Gastroesophageal sphincter (tissue), 4 donors: ENCODE results near the gene ADD2. TPM values are rescaled to one million over a fixed set of nuclear protein-coding genes. Genes with fewer than 3 reads are reported as not detected.

Experiments used
- ATAC-seq: fragments of 150-250 bp; one replicate; pipeline ENCODE4 v1.9.1; 2016; ENCODE audit warnings: mild to moderate bottlenecking, moderate library complexity
- H3K27ac ChIP-seq, 4 donors: fragments of 200-600 bp; sonication (generic) in 3 of 4; 1 replicate in 3 of 4; 2 replicates in 1 of 4; pipeline ENCODE4 v1.5.1; 2016 to 2019
- H3K27me3 ChIP-seq: fragments of 200-600 bp; sonication (generic); one replicate; pipeline ENCODE4 v1.5.1; 2019
- H3K36me3 ChIP-seq, 2 donors: fragments of 200-600 bp; sonication (generic); one replicate each; pipeline ENCODE4 v1.5.1; 2019; ENCODE audit warnings: control low read depth in 1 of 2
- H3K4me1 ChIP-seq, 3 donors: fragments of 200-600 bp; sonication (generic); 1 replicate in 2 of 3; 2 replicates in 1 of 3; pipeline ENCODE4 v1.5.1; 2016 to 2019; ENCODE audit warnings: control low read depth in 2 of 3
- H3K4me3 ChIP-seq, 2 donors: fragments of 200-600 bp; sonication (generic); one replicate each; pipeline ENCODE4 v1.5.1; 2019; ENCODE audit warnings: mild to moderate bottlenecking in 1 of 2, moderate library complexity in 1 of 2
- H3K9me3 ChIP-seq, 3 donors: fragments of 200-600 bp; sonication (generic); one replicate each; pipeline ENCODE4 v1.5.1; 2017 to 2019; ENCODE audit warnings: control low read depth in 2 of 3
- EP300 ChIP-seq: sonication (generic); formaldehyde crosslinking; IDR thresholded peaks from one replicate; pipeline ENCODE4 v1.6.1; 2017; ENCODE audit warnings: antibody characterized with exemption, mild to moderate bottlenecking
- POLR2A ChIP-seq, 2 donors: fragments of 450-650 bp; IDR thresholded peaks; one replicate each; pipeline ENCODE4 v1.6.1; 2017; ENCODE audit warnings: antibody characterized with exemption in 2 of 2, mild to moderate bottlenecking in 2 of 2, moderate library complexity in 1 of 2
- POLR2AphosphoS5 ChIP-seq: sonication (generic); formaldehyde crosslinking; IDR thresholded peaks from one replicate; pipeline ENCODE4 v1.6.1; 2017; ENCODE audit warnings: antibody characterized with exemption
- WGBS, 2 donors: methylation state at CpG; one replicate each; pipeline ENCODE4 v1.1.5; 2018; ENCODE audit warnings: low coverage in 1 of 2; 5-methylcytosine and 5-hydroxymethylcytosine counted together
- total RNA-seq, 4 donors: library from RNA; depleted of rRNA; stranded (reverse); fragments of >200 nt; gene quantifications; one replicate each; pipeline ENCODE4 v1.1.0, GENCODE V29; 2016
- TF ChIP-seq, protein P1 (sequence below), 4 experiments: fragments of 200-600 bp in 2 of 4; fragments of 450-650 bp in 2 of 4; sonication (generic) in 1 of 4; IDR thresholded peaks; one replicate each; pipeline ENCODE4 v1.5.1; 2017 to 2019; ENCODE audit warnings: antibody characterized with exemption in 4 of 4, mild to moderate bottlenecking in 2 of 4, moderate library complexity in 2 of 4

The ADD2 gene
- total RNA-seq, 4 donors from 2014 or later: 2.4 to 7.8 (median 3.6) TPM

DNA sequence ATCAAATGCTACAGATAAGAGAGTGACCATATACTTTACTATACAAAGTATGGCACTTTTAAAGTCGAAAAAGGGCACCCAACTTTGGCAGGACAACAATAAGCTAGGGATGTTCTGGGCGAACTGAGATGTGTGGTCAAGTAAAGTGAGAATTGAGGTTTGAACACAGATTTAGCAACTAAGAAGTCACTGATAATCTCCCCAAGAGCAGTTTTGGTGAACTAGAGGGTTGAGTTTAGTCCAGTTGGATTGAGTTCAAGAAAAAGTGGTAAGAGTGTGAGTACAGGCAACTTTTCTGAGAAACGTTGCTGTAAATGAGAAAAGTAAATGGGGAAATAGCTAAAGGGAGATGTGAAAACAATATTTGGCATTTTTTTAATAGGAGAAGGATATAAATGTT is 148.8 kb downstream of the ADD2 start:
- H3K27ac ChIP-seq: no peak overlapping the region
- WGBS, 2 donors: 54 to 85% methylated on average over 2 to 3 of the region's 3 CpGs
- H3K27me3 ChIP-seq: peaks cover 12% of the 10 kb centered on the region
- no peak for ATAC-seq
- H3K9me3 ChIP-seq: no peaks in the 10 kb centered on the region
- TF ChIP-seq, protein P1, sequence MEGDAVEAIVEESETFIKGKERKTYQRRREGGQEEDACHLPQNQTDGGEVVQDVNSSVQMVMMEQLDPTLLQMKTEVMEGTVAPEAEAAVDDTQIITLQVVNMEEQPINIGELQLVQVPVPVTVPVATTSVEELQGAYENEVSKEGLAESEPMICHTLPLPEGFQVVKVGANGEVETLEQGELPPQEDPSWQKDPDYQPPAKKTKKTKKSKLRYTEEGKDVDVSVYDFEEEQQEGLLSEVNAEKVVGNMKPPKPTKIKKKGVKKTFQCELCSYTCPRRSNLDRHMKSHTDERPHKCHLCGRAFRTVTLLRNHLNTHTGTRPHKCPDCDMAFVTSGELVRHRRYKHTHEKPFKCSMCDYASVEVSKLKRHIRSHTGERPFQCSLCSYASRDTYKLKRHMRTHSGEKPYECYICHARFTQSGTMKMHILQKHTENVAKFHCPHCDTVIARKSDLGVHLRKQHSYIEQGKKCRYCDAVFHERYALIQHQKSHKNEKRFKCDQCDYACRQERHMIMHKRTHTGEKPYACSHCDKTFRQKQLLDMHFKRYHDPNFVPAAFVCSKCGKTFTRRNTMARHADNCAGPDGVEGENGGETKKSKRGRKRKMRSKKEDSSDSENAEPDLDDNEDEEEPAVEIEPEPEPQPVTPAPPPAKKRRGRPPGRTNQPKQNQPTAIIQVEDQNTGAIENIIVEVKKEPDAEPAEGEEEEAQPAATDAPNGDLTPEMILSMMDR (IDR thresholded peaks at IDR 0.05): no peak
- TF ChIP-seq EP300 (no peak), POLR2AphosphoS5 (no peak)
- H3K4me1 ChIP-seq: peaks cover 0 to 8% (median 0%) of the 10 kb centered on the region in 3 donors
- no peaks in the 10 kb centered on the region for H3K36me3 ChIP-seq
- no peak overlapping the region for H3K4me3 ChIP-seq

DNA sequence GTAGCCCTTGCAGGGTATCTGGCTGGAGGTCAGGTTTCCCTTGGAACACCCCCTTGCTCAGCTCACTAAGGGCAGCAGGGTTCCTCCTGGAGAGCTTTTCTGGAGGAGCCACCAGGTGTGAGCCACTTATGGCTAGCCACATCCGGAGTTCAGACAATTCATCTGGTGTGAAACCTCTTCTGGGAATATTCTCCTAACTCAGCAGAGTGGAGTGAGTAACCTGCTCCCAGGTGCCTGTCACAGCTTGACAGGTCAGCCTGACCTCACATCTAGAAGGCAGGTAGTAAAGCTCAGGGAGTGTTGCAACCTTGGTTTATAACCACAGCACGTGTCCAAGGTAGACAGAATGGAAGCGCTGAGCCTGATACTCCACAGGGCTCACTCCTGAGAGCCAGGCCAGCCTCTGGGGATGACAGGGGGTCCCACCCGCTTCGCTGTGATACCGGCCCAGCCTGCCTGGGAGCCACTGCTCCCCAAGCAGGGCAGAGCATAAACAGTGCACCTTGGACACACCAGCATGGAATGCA is 151.8 kb downstream of the ADD2 start:
- no peaks in the 10 kb centered on the region for H3K9me3 ChIP-seq
- H3K36me3 ChIP-seq: no peaks in the 10 kb centered on the region
- ATAC-seq: no peak
- H3K27me3 ChIP-seq: peaks cover under 1% of the 10 kb centered on the region
- WGBS, 2 donors: 89 to 94% methylated on average over 3 to 4 of the region's 6 CpGs
- H3K27ac ChIP-seq: no peak overlapping the region
- H3K4me1 ChIP-seq: peaks cover 0 to 8% (median 0%) of the 10 kb centered on the region in 3 donors
- TF ChIP-seq POLR2AphosphoS5 (no peak), EP300 (no peak), POLR2A (IDR thresholded peaks at IDR 0.05) (no peak)
- TF ChIP-seq, protein P1 (IDR thresholded peaks at IDR 0.05): no peak
- H3K4me3 ChIP-seq: no peak overlapping the region

DNA sequence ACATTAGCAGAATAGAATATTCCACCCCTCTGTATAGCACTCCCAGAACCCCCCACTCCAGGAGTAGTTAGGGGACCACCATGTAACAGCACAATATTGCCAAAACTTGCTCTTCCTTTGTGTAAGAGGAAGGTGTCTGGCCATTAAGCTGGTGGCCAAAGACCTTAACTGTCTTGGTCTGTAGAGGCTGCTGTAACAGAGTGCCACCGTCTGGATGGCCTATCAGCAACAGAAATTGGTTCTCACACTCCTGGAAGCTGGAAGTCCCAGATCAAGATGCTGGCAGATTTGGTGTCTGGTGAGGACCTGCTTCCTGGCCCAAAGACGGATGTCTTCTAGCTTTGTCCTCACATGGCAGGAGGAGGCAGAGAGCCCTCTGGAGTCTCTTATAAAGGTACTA is 152.8 kb downstream of the ADD2 start:
- H3K4me3 ChIP-seq: no peak overlapping the region
- peaks cover 6% of the 10 kb centered on the region for H3K27me3 ChIP-seq
- H3K27ac ChIP-seq: no peak overlapping the region
- TF ChIP-seq POLR2AphosphoS5: no peak
- no peak for TF ChIP-seq EP300
- no peak for TF ChIP-seq POLR2A (IDR thresholded peaks at IDR 0.05)
- TF ChIP-seq, protein P1 (IDR thresholded peaks at IDR 0.05): no peak
- no peaks in the 10 kb centered on the region for H3K9me3 ChIP-seq
- 70% methylated on average over 2 of the region's 2 CpGs; no CpG with 5 or more reads in 1 of the 2 donors for WGBS, 2 donors
- H3K36me3 ChIP-seq: no peaks in the 10 kb centered on the region
- H3K4me1 ChIP-seq: peaks cover 0 to 8% (median 0%) of the 10 kb centered on the region in 3 donors
- no peak for ATAC-seq

DNA sequence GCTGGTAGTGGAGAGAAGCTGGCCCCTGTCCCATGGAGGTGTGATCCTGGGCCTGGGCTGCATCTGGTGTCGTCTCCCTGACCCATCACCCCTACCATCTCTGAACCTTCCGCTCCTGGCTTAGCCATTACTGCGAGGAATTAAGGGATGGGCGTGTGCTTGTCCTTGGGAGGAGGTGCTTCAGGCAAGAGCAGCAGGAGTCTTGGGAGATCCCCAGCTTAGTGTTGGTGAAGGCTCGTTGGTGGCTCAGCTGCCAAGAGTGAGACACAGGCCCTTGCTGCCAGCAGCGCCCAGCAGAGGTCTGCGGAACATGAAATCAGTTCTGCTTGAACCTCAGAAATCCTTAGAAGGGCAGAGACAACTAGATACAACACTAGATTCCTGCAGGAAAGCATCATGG is 154.5 kb downstream of the ADD2 start:
- Histone ChIP-seq H3K36me3 (no peaks in the 10 kb centered on the region), H3K27me3 (peaks cover 6% of the 10 kb centered on the region), H3K9me3 (no peaks in the 10 kb centered on the region), H3K4me1 (peaks cover 0 to 8% (median 0%) of the 10 kb centered on the region in 3 donors), H3K27ac (no peak overlapping the region), H3K4me3 (no peak overlapping the region)
- no peak for ATAC-seq
- 67 to 82% methylated on average over 2 of the region's 7 CpGs for WGBS, 2 donors
- TF ChIP-seq EP300: no peak
- no peak for TF ChIP-seq POLR2A (IDR thresholded peaks at IDR 0.05)
- TF ChIP-seq, protein P1 (IDR thresholded peaks at IDR 0.05): no peak
- no peak for TF ChIP-seq POLR2AphosphoS5

DNA sequence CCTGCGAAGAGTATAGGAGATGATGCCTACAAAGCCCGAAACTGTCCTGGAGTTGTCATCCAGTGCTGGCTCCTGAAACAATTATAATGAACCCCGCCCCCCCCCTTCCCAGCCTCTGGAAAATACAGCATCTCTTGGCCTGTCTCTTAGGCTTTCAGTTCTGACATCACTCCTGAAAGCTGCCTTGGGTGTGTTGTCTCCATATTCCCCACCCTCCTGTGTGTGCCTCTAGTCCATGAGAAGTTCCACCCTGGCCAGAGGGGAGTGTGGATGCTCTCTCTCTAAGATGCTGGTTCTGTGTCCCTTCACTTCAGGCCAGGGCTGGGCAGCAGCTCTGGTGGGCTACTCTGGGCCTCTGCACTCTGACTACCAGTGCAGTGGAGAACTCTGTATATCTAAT is 155.4 kb downstream of the ADD2 start:
- no peaks in the 10 kb centered on the region for H3K36me3 ChIP-seq
- TF ChIP-seq POLR2AphosphoS5: no peak
- TF ChIP-seq, protein P1 (IDR thresholded peaks at IDR 0.05): no peak
- TF ChIP-seq EP300: no peak
- no peak for TF ChIP-seq POLR2A (IDR thresholded peaks at IDR 0.05)
- peaks cover 10% of the 10 kb centered on the region for H3K27me3 ChIP-seq
- H3K4me1 ChIP-seq: peaks cover 0 to 4% (median 0%) of the 10 kb centered on the region in 3 donors
- H3K4me3 ChIP-seq: no peak overlapping the region
- ATAC-seq: no peak
- H3K9me3 ChIP-seq: no peaks in the 10 kb centered on the region
- no peak overlapping the region for H3K27ac ChIP-seq
- 91 to 94% methylated on average over 2 of the region's 3 CpGs for WGBS, 2 donors
